SK-N-SH treated with all-trans-retinoic acid at 6 μM for 48 hours (cell line): ENCODE measurements around the gene MAMDC4.
"Not testable (repeated sequence)": the region's sequence is repeated elsewhere in the genome, so short reads cannot be mapped to it uniquely, and the experiment has no call there.

Source experiments
- ATAC-seq: fragments of 200-7000 bp; cut with Tn5 transposase; 3 replicates; pipeline ENCODE4 v1.9.1; 2020; ENCODE audit warnings: mild to moderate bottlenecking, moderate library complexity
- ARNTL ChIP-seq: fragments of 450-650 bp; formaldehyde crosslinking; IDR thresholded peaks from 2 replicates; pipeline ENCODE4 v1.5.0; 2020; ENCODE audit warnings: low read depth, mild to moderate bottlenecking, moderate library complexity, borderline replicate concordance
- BACH2 ChIP-seq: fragments of 250-450 bp; sonication (Bioruptor Pico); IDR thresholded peaks from 2 replicates; pipeline ENCODE4 v1.9.0; 2021; ENCODE audit warnings: mild to moderate bottlenecking, borderline replicate concordance
- CSDC2 ChIP-seq: fragments of 250-450 bp; sonication (Bioruptor Pico); IDR thresholded peaks from 2 replicates; pipeline ENCODE4 v1.5.0; 2020; ENCODE audit warnings: mild to moderate bottlenecking, moderate library complexity
- CSRNP3 ChIP-seq: fragments of 250-450 bp; sonication (Bioruptor Pico); IDR thresholded peaks from 2 replicates; pipeline ENCODE4 v1.5.1; 2021; ENCODE audit warnings: mild to moderate bottlenecking, moderate library complexity
- ESRRG ChIP-seq: fragments of 250-450 bp; sonication (Bioruptor Pico); IDR thresholded peaks from 2 replicates; pipeline ENCODE4 v1.6.1; 2021; ENCODE audit warnings: mild to moderate bottlenecking
- GLIS3 ChIP-seq: fragments of 250-450 bp; sonication (Bioruptor Pico); IDR thresholded peaks from 2 replicates; pipeline ENCODE4 v1.5.0; 2020; ENCODE audit warnings: mild to moderate bottlenecking, moderate library complexity
- ISL1 ChIP-seq: fragments of 250-450 bp; sonication (Bioruptor Pico); IDR thresholded peaks from 2 replicates; pipeline ENCODE4 v2.1.2; 2022; ENCODE audit warnings: mild to moderate bottlenecking, moderate library complexity
- OSR1 ChIP-seq: fragments of 250-450 bp; sonication (Bioruptor Pico); IDR thresholded peaks from 2 replicates; pipeline ENCODE4 v1.8.0; 2022; ENCODE audit warnings: moderate library complexity, mild to moderate bottlenecking, inconsistent platforms
- POU6F1 ChIP-seq: fragments of 250-450 bp; sonication (Bioruptor Pico); IDR thresholded peaks from 2 replicates; pipeline ENCODE4 v1.8.0; 2021; ENCODE audit warnings: low read depth, mild to moderate bottlenecking, moderate library complexity, borderline replicate concordance
- PPARA ChIP-seq: fragments of 250-450 bp; sonication (Bioruptor Pico); IDR thresholded peaks from 2 replicates; pipeline ENCODE4 v1.5.0; 2020; ENCODE audit warnings: mild to moderate bottlenecking, borderline replicate concordance
- RARB ChIP-seq: fragments of 250-450 bp; sonication (Bioruptor Pico); IDR thresholded peaks from 2 replicates; pipeline ENCODE4 v1.8.0; 2021; ENCODE audit warnings: mild to moderate bottlenecking, moderate library complexity
- SNAI2 ChIP-seq: fragments of 250-450 bp; sonication (Bioruptor Pico); IDR thresholded peaks from 2 replicates; pipeline ENCODE4 v1.5.0; 2020; ENCODE audit warnings: mild to moderate bottlenecking, moderate library complexity
- TCF4 ChIP-seq: fragments of 250-450 bp; sonication (Bioruptor Pico); IDR thresholded peaks from 2 replicates; pipeline ENCODE4 v1.8.0; 2021; ENCODE audit warnings: mild to moderate bottlenecking, moderate library complexity, borderline replicate concordance
- TOX ChIP-seq: fragments of 250-450 bp; sonication (Bioruptor Pico); IDR thresholded peaks from 2 replicates; pipeline ENCODE4 v1.8.0; 2021; ENCODE audit warnings: mild to moderate bottlenecking, moderate library complexity, borderline replicate concordance
- ZC3H10 ChIP-seq: fragments of 250-450 bp; sonication (Bioruptor Pico); IDR thresholded peaks from 2 replicates; pipeline ENCODE4 v1.5.1; 2021; ENCODE audit warnings: mild to moderate bottlenecking, moderate library complexity
- ZFP3 ChIP-seq: fragments of 250-450 bp; sonication (Bioruptor Pico); IDR thresholded peaks from 2 replicates; pipeline ENCODE4 v1.5.0; 2020; ENCODE audit warnings: mild to moderate bottlenecking, moderate library complexity
- ZFP30 ChIP-seq: fragments of 450-650 bp; formaldehyde crosslinking; IDR thresholded peaks from 2 replicates; pipeline ENCODE4 v1.5.0; 2022; ENCODE audit warnings: mild to moderate bottlenecking, moderate library complexity
- ZNF70 ChIP-seq: fragments of 450-650 bp; formaldehyde crosslinking; IDR thresholded peaks from 2 replicates; pipeline ENCODE4 v1.5.0; 2020; ENCODE audit warnings: mild to moderate bottlenecking, moderate library complexity
- ZNF8 ChIP-seq: fragments of 450-650 bp; formaldehyde crosslinking; IDR thresholded peaks from 2 replicates; pipeline ENCODE4 v1.5.0; 2020; ENCODE audit warnings: mild to moderate bottlenecking, moderate library complexity
- TF ChIP-seq, protein P1 (sequence below): fragments of 250-450 bp; sonication (Bioruptor Pico); IDR thresholded peaks from 2 replicates; pipeline ENCODE4 v1.8.0; 2020; ENCODE audit warnings: mild to moderate bottlenecking, moderate library complexity, borderline replicate concordance
- TF ChIP-seq, protein P2 (sequence below): fragments of 250-450 bp; sonication (Bioruptor Pico); IDR thresholded peaks from 2 replicates; pipeline ENCODE4 v1.5.0; 2020; ENCODE audit warnings: mild to moderate bottlenecking, moderate library complexity
- TF ChIP-seq, protein P3 (sequence below): fragments of 250-450 bp; sonication (Bioruptor Pico); IDR thresholded peaks from 2 replicates; pipeline ENCODE4 v1.5.1; 2020; ENCODE audit warnings: low read depth, mild to moderate bottlenecking, moderate library complexity

The MAMDC4 gene

GRCh38 chr9:136837146-136837855 is 14.8 kb upstream of the MAMDC4 start:
- ATAC-seq: no peak
- TF ChIP-seq ARNTL (CRISPR knock-in tag): no peak
- TF ChIP-seq CSRNP3 (CRISPR knock-in tag): no peak
- TF ChIP-seq GLIS3 (CRISPR knock-in tag): no peak
- TF ChIP-seq ISL1: no peak
- no peak for TF ChIP-seq ZNF8
- TF ChIP-seq TCF4 (CRISPR knock-in tag): no peak
- no peak for TF ChIP-seq PPARA (CRISPR knock-in tag)
- TF ChIP-seq, protein P1, sequence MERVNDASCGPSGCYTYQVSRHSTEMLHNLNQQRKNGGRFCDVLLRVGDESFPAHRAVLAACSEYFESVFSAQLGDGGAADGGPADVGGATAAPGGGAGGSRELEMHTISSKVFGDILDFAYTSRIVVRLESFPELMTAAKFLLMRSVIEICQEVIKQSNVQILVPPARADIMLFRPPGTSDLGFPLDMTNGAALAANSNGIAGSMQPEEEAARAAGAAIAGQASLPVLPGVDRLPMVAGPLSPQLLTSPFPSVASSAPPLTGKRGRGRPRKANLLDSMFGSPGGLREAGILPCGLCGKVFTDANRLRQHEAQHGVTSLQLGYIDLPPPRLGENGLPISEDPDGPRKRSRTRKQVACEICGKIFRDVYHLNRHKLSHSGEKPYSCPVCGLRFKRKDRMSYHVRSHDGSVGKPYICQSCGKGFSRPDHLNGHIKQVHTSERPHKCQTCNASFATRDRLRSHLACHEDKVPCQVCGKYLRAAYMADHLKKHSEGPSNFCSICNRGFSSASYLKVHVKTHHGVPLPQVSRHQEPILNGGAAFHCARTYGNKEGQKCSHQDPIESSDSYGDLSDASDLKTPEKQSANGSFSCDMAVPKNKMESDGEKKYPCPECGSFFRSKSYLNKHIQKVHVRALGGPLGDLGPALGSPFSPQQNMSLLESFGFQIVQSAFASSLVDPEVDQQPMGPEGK: no peak
- TF ChIP-seq ZNF70 (CRISPR knock-in tag): no peak
- TF ChIP-seq ZFP30 (CRISPR knock-in tag): no peak
- TF ChIP-seq TOX (CRISPR knock-in tag): no peak
- TF ChIP-seq POU6F1 (CRISPR knock-in tag): no peak

DNA sequence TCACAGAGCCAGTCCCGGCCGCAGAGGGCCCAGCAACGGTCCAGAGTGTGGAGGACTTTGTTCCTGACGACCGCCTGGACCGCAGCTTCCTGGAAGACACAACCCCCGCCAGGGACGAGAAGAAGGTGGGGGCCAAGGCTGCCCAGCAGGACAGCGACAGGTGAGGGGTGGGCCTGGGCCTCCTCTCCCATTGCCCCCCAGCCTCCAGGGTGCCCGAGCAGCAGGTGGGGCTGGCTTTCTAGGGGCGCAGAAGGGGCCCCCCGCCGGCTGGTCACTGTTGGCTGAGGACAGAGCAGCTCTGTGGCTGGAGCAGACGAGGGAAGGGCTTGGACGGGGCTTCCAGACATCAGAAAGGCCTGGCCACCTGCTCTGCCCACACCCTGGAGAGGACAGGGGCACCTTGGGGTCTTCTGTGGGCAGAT is 14.3 kb upstream of the MAMDC4 start:
- ATAC-seq: not testable (repeated sequence)

DNA sequence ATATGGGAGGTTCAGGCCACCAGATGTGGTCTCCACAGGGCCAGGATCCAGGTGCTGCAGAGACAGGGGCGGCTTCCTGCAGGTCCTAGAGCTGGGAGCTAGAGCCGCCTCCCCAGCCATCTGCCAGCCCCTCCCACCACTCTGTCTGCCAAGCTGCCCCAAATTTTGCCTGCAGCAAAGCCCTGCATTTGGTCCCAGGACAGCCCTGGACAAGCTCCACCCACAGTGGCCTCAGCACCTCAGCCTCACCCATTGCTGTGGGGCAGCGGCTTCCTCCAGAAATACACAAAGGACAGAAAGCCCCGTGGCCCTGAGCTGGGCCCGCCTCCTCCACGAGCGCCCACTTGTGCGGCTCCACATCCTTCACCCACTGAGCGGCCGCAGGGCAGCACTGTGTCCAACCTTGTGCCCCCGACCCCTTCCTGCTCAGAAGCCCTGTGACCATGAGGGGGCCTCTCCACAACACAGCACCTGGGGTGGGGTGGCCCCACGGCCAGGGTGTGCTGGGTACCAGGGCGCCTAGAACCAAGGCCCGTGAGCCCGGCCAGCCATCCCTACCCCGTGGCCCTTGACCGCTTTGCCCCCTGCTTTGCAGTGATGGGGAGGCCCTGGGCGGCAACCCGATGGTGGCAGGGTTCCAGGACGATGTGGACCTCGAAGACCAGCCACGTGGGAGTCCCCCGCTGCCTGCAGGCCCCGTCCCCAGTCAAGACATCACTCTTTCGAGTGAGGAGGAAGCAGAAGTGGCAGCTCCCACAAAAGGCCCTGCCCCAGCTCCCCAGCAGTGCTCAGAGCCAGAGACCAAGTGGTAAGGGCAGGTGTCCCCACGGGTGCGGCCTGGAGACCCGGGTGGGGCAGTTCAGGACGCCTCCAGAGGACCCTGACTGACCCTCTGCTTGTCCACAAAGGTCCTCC is 13.6 kb upstream of the MAMDC4 start:
- no peak for ATAC-seq
- TF ChIP-seq ESRRG (CRISPR knock-in tag) (no peak), OSR1 (CRISPR knock-in tag) (no peak), ARNTL (CRISPR knock-in tag) (no peak), SNAI2 (CRISPR knock-in tag) (no peak), PPARA (CRISPR knock-in tag) (no peak), ZNF8 (no peak), ZFP3 (CRISPR knock-in tag) (no peak), TOX (CRISPR knock-in tag) (no peak), BACH2 (no peak), CSRNP3 (CRISPR knock-in tag) (no peak), TCF4 (CRISPR knock-in tag) (no peak), ZC3H10 (CRISPR knock-in tag) (no peak), ZNF70 (CRISPR knock-in tag) (no peak), GLIS3 (CRISPR knock-in tag) (no peak), CSDC2 (CRISPR knock-in tag) (no peak), POU6F1 (CRISPR knock-in tag) (no peak), RARB (no peak)
- TF ChIP-seq, protein P2, sequence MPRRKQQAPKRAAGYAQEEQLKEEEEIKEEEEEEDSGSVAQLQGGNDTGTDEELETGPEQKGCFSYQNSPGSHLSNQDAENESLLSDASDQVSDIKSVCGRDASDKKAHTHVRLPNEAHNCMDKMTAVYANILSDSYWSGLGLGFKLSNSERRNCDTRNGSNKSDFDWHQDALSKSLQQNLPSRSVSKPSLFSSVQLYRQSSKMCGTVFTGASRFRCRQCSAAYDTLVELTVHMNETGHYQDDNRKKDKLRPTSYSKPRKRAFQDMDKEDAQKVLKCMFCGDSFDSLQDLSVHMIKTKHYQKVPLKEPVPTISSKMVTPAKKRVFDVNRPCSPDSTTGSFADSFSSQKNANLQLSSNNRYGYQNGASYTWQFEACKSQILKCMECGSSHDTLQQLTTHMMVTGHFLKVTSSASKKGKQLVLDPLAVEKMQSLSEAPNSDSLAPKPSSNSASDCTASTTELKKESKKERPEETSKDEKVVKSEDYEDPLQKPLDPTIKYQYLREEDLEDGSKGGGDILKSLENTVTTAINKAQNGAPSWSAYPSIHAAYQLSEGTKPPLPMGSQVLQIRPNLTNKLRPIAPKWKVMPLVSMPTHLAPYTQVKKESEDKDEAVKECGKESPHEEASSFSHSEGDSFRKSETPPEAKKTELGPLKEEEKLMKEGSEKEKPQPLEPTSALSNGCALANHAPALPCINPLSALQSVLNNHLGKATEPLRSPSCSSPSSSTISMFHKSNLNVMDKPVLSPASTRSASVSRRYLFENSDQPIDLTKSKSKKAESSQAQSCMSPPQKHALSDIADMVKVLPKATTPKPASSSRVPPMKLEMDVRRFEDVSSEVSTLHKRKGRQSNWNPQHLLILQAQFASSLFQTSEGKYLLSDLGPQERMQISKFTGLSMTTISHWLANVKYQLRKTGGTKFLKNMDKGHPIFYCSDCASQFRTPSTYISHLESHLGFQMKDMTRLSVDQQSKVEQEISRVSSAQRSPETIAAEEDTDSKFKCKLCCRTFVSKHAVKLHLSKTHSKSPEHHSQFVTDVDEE (CRISPR knock-in tag): no peak
- TF ChIP-seq, protein P3, sequence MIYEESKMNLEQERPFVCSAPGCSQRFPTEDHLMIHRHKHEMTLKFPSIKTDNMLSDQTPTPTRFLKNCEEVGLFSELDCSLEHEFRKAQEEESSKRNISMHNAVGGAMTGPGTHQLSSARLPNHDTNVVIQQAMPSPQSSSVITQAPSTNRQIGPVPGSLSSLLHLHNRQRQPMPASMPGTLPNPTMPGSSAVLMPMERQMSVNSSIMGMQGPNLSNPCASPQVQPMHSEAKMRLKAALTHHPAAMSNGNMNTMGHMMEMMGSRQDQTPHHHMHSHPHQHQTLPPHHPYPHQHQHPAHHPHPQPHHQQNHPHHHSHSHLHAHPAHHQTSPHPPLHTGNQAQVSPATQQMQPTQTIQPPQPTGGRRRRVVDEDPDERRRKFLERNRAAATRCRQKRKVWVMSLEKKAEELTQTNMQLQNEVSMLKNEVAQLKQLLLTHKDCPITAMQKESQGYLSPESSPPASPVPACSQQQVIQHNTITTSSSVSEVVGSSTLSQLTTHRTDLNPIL (CRISPR knock-in tag): no peak
